Measurements from ENCODE around the gene HIBCH. TPM values are rescaled to one million over a fixed set of nuclear protein-coding genes. Genes with fewer than 3 reads are reported as not detected.
"Not testable (repeated sequence)": the region's sequence is repeated elsewhere in the genome, so short reads cannot be mapped to it uniquely, and the experiment has no call there.

The HIBCH gene
- total RNA-seq, 1 donor from 2014 or later: 14.6 TPM

GRCh38 chr2:190308031-190308430 lies 11.6 kb downstream of the HIBCH start:
- no peak for DNase-seq (ENCODE audit: low read depth, low spot score)

- no peak for DNase-seq (ENCODE audit: low read depth, low spot score)
Measured at GRCh38 chr2:190304404-190304803, 15.2 kb downstream of the HIBCH start.

- DNase-seq (ENCODE audit: low read depth, low spot score): no peak
Measured at GRCh38 chr2:190303647-190304046, 16.0 kb downstream of the HIBCH start.

- DNase-seq (ENCODE audit: low read depth, low spot score): no peak
Measured at GRCh38 chr2:190302052-190302451, 17.6 kb downstream of the HIBCH start.

GRCh38 chr2:190301032-190301431 lies 18.6 kb downstream of the HIBCH start:
- no peak for DNase-seq (ENCODE audit: low read depth, low spot score)

GRCh38 chr2:190297880-190298279 lies 21.7 kb downstream of the HIBCH start:
- not testable (repeated sequence) for DNase-seq (ENCODE audit: low read depth, low spot score)

GRCh38 chr2:190283783-190284182 lies 35.8 kb downstream of the HIBCH start:
- no peak for DNase-seq (ENCODE audit: low read depth, low spot score)

- DNase-seq (ENCODE audit: low read depth, low spot score): no peak
Measured at GRCh38 chr2:190280565-190281350, 38.9 kb downstream of the HIBCH start.

- DNase-seq (ENCODE audit: low read depth, low spot score): not testable (repeated sequence)
Measured at GRCh38 chr2:190279256-190280134, 40.1 kb downstream of the HIBCH start.

- no peak for DNase-seq (ENCODE audit: low read depth, low spot score)
Measured at GRCh38 chr2:190277234-190278112, 42.2 kb downstream of the HIBCH start.

GRCh38 chr2:190272457-190272842 lies 47.2 kb downstream of the HIBCH start:
- no peak for DNase-seq (ENCODE audit: low read depth, low spot score)

GRCh38 chr2:190271783-190272456 lies 47.7 kb downstream of the HIBCH start:
- DNase-seq (ENCODE audit: low read depth, low spot score): no peak

GRCh38 chr2:190270298-190270697 lies 49.3 kb downstream of the HIBCH start:
- no peak for DNase-seq (ENCODE audit: low read depth, low spot score)

GRCh38 chr2:190269699-190270098 lies 49.9 kb downstream of the HIBCH start:
- DNase-seq (ENCODE audit: low read depth, low spot score): not testable (repeated sequence)

- no peak for DNase-seq (ENCODE audit: low read depth, low spot score)
Measured at GRCh38 chr2:190267302-190267701, 52.3 kb downstream of the HIBCH start.

- no peak for DNase-seq (ENCODE audit: low read depth, low spot score)
Measured at GRCh38 chr2:190266314-190266713, 53.3 kb downstream of the HIBCH start.

GRCh38 chr2:190261851-190262250 lies 57.8 kb downstream of the HIBCH start:
- DNase-seq (ENCODE audit: low read depth, low spot score): no peak

GRCh38 chr2:190256087-190256486 lies 63.5 kb downstream of the HIBCH start:
- no peak for DNase-seq (ENCODE audit: low read depth, low spot score)

- DNase-seq (ENCODE audit: low read depth, low spot score): no peak
Measured at GRCh38 chr2:190255676-190256075, 64.0 kb downstream of the HIBCH start.

- no peak for DNase-seq (ENCODE audit: low read depth, low spot score)
Measured at GRCh38 chr2:190254063-190254850, 65.4 kb downstream of the HIBCH start.
